OCI-LY1 (cell line): ENCODE data around the gene SCAPER.
"Not testable (repeated sequence)": the region's sequence is repeated elsewhere in the genome, so short reads cannot be mapped to it uniquely, and the experiment has no call there.

Experiments used
- EZH2 ChIP-seq: fragments of 200-600 bp; sonication (generic), shearing (Covaris generic); IDR thresholded peaks from 2 replicates; pipeline ENCODE4 v1.8.0; 2017; ENCODE audit warnings: borderline replicate concordance, mixed run types, mild to moderate bottlenecking, antibody characterized with exemption, low read length, moderate library complexity, mixed read lengths
- TF ChIP-seq, protein P1 (sequence below): fragments of 200-600 bp; sonication (generic), shearing (Covaris generic); IDR thresholded peaks from 2 replicates; pipeline ENCODE4 v1.5.1; 2017; ENCODE audit warnings: mild to moderate bottlenecking, antibody characterized with exemption, low read length, moderate library complexity, mixed read lengths

DNA sequence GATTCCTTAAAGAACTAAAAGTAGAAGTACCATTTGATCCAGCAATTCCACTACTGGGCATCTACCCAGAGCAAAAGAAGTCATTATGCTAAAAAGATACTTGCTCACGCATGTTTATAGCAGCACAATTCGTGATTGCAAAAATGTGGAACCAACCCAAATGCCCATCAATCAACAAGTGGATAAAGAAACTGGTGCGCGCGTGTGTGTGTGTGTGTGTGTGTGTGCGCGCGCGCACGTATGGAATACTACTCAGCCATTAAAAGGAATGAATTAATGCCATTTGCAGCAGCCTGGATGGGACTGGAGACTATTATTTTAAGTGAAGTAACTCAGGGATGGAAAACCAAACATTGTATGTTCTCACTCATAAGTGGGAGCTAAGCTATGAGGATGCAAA lies 394.5 kb downstream of the SCAPER start:
- TF ChIP-seq, protein P1, sequence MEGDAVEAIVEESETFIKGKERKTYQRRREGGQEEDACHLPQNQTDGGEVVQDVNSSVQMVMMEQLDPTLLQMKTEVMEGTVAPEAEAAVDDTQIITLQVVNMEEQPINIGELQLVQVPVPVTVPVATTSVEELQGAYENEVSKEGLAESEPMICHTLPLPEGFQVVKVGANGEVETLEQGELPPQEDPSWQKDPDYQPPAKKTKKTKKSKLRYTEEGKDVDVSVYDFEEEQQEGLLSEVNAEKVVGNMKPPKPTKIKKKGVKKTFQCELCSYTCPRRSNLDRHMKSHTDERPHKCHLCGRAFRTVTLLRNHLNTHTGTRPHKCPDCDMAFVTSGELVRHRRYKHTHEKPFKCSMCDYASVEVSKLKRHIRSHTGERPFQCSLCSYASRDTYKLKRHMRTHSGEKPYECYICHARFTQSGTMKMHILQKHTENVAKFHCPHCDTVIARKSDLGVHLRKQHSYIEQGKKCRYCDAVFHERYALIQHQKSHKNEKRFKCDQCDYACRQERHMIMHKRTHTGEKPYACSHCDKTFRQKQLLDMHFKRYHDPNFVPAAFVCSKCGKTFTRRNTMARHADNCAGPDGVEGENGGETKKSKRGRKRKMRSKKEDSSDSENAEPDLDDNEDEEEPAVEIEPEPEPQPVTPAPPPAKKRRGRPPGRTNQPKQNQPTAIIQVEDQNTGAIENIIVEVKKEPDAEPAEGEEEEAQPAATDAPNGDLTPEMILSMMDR: not testable (repeated sequence)
- not testable (repeated sequence) for TF ChIP-seq EZH2
